Loucy (cell line): ENCODE measurements around the gene ALG1.
"Not testable (repeated sequence)": the region's sequence is repeated elsewhere in the genome, so short reads cannot be mapped to it uniquely, and the experiment has no call there.

Experiments
- EZH2phosphoT487 ChIP-seq: fragments of 200-600 bp; IDR thresholded peaks from 2 replicates; pipeline ENCODE4 v1.6.1; 2018; ENCODE audit warnings: antibody characterized with exemption, mild to moderate bottlenecking, moderate library complexity, borderline replicate concordance
- TF ChIP-seq, protein P1 (sequence below): fragments of 200-600 bp; sonication (generic); conservative IDR thresholded peaks from 2 replicates; pipeline ENCODE4 v1.5.1; 2014; ENCODE audit warnings: mild to moderate bottlenecking, antibody characterized with exemption, low read length

DNA sequence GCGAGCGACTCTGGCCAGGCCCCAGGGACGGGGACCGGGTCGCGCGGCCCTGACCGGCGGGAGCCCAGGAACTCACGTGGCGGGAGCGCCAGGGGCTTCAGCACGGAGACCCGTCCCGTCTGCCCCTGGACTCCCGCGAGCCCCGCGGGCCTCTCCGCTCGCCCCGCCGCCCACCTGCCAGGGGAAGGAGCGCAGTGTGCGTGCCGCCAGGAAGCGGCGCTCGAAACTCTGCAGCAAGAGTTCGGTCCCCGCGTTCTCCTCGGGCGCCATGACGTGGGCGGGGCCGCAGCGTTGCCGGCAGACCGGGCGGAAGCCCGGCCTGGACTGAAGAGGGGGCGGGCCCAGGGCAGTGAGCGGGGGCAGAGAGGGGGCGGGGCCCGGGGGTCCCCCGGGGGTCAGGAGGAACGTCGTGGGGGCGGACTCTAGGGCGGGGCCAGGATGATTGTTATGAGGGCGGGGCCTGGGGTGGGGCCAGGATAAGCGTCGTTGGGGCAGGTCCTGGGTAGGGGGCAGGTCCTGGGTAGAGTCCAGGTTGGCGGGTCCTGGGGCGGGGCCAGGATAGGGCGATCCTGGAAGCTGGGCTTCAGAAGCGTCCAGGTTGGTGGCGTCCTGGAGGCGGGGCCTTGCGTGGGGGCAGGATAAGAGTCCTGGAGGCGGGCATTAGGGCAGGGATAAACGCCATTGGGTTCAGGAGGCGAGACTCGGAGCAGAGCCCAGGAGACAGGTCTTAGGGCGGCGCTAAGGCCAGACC is 26.0 kb downstream of the ALG1 start, which contains the start of gene EEF2KMT:
- TF ChIP-seq, protein P1, sequence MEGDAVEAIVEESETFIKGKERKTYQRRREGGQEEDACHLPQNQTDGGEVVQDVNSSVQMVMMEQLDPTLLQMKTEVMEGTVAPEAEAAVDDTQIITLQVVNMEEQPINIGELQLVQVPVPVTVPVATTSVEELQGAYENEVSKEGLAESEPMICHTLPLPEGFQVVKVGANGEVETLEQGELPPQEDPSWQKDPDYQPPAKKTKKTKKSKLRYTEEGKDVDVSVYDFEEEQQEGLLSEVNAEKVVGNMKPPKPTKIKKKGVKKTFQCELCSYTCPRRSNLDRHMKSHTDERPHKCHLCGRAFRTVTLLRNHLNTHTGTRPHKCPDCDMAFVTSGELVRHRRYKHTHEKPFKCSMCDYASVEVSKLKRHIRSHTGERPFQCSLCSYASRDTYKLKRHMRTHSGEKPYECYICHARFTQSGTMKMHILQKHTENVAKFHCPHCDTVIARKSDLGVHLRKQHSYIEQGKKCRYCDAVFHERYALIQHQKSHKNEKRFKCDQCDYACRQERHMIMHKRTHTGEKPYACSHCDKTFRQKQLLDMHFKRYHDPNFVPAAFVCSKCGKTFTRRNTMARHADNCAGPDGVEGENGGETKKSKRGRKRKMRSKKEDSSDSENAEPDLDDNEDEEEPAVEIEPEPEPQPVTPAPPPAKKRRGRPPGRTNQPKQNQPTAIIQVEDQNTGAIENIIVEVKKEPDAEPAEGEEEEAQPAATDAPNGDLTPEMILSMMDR: not testable (repeated sequence)
- TF ChIP-seq EZH2phosphoT487: not testable (repeated sequence)
